GM13977 (cell line): ENCODE measurements around the gene GPR152.
"Not testable (repeated sequence)": the region's sequence is repeated elsewhere in the genome, so short reads cannot be mapped to it uniquely, and the experiment has no call there.

ENCODE experiments used
- DNase-seq: peaks from one replicate; pipeline ENCODE4 v3.0.0; 2012; ENCODE audit warnings: low spot score
- in situ Hi-C: fragments of 300-500 bp; cut with MboI; formaldehyde crosslinking; loops from one replicate; pipeline ENCODE4 v1.12.0; 2022; ENCODE audit warnings: low sequenced_read_pairs, low pct_unique_long_range_greater_than_20kb, mixed read lengths, inconsistent platforms; ENCODE audit not compliant: unreplicated experiment
- TF ChIP-seq, protein P1 (sequence below): IDR thresholded peaks from 2 replicates; pipeline ENCODE4 v1.5.1; 2012; ENCODE audit warnings: mild to moderate bottlenecking, control low read depth; ENCODE audit not compliant: insufficient read depth; ENCODE audit errors: extremely low read depth, missing control alignments

The GPR152 gene

DNA sequence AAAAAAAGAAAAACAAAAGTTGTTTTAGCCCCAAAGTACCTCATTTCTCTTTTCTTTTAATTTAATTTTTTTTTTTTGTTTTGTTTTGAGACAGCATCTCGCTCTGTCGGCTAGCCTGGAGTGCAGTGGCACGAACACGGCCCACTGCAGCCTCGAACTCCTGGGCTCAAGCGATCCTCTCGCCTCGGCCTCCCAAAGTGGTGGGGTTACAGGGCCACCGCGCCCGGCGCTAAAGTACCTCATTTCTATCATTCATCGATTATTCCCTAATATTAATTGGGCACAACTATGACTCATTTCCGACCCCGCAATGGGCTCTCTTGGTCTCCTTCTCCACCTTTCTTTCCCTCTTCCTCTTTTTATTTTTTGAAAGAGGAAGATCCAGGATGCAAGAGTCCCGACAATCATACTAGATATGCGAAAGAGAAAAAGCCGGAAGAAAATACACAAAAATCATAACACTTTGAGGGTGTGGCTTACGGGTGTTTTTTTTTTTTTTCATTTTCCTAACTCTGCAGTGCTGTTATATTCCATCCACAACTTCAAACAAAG is 29.8 kb upstream of the GPR152 start:
- TF ChIP-seq, protein P1, sequence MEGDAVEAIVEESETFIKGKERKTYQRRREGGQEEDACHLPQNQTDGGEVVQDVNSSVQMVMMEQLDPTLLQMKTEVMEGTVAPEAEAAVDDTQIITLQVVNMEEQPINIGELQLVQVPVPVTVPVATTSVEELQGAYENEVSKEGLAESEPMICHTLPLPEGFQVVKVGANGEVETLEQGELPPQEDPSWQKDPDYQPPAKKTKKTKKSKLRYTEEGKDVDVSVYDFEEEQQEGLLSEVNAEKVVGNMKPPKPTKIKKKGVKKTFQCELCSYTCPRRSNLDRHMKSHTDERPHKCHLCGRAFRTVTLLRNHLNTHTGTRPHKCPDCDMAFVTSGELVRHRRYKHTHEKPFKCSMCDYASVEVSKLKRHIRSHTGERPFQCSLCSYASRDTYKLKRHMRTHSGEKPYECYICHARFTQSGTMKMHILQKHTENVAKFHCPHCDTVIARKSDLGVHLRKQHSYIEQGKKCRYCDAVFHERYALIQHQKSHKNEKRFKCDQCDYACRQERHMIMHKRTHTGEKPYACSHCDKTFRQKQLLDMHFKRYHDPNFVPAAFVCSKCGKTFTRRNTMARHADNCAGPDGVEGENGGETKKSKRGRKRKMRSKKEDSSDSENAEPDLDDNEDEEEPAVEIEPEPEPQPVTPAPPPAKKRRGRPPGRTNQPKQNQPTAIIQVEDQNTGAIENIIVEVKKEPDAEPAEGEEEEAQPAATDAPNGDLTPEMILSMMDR: no peak
- no peak for DNase-seq
- in situ Hi-C loops: no loop called here

DNA sequence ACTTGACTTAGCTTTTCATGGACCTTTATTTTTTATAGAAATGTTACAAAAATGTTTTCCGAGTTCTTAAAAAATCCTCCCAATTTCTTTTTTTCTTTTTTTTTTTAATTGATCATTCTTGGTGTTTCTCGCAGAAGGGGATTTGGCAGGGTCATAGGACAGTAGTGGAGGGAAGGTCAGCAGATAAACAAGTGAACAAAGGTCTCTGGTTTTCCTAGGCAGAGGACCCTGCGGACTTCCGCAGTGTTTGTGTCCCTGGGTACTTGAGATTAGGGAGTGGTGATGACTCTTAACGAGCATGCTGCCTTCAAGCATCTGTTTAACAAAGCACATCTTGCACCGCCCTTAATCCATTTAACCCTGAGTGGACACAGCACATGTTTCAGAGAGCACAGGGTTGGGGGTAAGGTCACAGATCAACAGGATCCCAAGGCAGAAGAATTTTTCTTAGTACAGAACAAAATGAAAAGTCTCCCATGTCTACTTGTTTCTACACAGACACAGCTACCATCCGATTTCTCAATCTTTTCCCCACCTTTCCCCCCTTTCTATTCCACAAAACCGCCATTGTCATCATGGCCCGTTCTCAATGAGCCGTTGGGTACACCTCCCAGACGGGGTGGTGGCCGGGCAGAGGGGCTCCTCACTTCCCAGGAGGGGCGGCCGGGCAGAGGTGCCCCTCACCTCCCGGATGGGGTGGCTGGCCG is 25.0 kb upstream of the GPR152 start:
- DNase-seq, in situ Hi-C loops: not testable (repeated sequence)

DNA sequence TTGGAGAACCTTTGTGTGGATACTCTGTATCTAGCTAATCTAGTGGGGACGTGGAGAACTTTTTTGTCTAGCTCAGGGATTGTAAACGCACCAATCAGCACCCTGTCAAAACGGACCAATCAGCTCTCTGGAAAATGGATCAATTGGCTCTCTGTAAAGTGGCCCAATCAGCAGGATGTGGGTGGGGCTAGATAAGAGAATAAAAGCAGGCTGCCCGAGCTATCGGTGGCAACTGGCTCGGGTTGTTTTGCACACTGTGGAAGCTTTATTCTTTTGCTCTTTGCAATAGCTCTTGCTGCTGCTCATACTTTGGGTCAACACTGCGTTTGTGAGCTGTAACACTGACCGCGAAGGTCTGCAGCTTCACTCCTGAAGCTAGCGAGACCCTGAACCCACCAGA is 24.2 kb upstream of the GPR152 start:
- DNase-seq, in situ Hi-C loops: not testable (repeated sequence)

DNA sequence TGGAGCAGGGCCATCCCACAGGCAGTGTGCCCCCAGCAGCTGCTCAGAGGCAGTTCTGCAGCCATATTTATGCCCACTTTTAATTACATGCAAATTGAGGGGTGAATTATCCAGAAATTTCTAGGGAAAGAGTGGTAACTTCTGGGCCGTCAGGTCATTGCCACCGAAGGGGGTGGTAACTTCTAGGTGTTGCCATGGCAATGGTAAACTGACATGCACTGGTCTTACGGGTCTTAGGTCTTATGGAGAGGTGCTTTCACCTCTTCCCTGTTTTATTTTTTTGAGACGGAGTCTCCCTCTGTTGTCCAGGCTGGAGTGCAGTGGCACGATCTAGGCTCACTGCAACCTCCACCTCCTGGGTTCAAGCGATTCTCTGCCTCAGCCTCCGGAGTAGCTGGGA is 20.4 kb upstream of the GPR152 start:
- TF ChIP-seq, protein P1: no peak
- no peak for DNase-seq
- in situ Hi-C loops: no loop called here

DNA sequence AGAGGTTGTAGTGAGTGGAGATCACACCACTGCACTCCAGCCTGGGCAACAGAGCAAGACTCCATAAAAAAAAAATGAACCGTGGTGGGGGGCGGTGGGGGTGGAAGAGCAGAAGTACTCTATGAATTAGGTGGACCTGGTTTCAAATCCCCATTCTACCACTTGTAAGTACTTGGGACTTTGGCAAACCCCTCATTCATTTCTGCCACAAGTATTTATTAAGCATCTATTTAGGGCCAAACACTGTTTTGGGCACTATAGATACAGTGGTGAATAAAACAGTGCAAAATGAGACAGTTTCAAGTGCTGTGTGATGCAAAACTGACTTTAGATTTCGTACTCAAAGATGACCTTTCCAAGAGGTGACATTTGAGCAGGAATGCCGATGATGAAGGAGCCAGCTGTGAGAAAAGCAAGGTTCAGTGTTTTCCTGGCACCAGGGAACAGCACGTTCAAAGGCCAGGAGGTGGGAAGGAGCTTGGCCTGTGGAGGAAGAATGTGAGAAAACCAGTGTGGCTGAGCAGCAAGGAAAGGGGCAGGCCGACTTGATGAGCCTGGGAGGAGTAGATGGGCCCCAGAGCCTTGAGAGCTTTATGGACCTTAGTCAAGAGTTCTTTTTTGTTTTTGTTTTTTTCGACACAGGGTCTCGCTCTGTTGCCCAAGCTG is 17.9 kb upstream of the GPR152 start:
- TF ChIP-seq, protein P1: no peak
- DNase-seq: no peak
- in situ Hi-C loops: no loop called here

DNA sequence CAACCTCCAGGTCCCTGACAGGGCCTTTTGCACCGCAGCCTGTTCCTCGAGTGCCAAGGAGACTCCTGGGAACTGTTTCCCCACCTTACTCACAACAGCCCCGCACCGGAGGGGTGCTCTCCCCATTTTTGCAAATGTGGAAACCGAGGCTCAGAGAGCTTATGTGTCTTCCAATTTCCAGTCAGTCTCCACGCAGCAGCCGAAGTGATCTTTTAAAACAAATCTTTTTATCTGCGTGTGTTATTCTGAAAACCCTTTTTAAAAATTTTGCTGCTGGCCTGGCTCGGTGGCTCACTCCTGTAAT is 16.9 kb upstream of the GPR152 start:
- DNase-seq: no peak
- TF ChIP-seq, protein P1: no peak

DNA sequence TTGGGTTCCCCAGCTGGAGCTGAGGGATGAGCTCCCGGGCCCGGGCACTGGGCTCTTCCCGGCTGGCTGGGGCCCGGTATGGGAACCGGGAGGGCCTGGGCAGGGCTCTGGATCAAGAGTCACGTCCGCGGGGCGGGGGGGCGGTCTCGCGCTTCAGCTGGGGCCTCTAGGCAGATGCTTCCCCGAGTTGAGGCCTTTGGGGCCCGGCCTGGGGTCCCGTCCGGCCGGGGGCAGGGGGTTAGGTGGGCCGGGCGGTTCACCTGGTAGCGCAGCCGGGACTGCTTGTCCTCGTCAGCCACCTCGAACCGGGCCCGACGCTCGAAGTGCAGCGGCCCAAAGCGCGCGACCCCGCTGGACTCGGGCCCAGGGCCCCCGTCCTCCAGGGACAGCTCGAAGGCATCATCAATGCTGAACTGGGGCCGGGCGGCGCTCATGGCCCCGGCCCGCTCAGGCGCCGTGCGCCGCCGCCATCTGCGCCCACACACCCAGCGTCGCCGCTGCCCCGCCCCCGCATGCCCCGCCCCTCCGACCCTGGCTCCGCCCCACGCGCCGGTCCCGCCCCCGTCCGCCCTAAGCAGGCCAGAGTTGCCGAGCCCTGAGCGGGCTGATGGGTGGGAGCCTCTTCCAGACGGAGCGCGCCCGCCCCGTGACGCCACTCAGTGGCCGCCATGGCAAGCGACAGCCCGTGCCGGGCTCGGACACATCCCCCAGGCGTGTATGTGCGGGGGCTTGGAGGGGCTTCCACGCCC is 16.4 kb upstream of the GPR152 start, which contains the start of gene TMEM134:
Gene TMEM134 (minus strand): TSS at position 493 of the 749 bp plus-strand sequence. CDS start 59 bp downstream, at position 434.
- DNase-seq: peak; percentile 97
- TF ChIP-seq, protein P1: peak; percentile 80
- in situ Hi-C loops: loop anchor here (10.0 kb wide), 1 partner anchor 64 kb away; the partner anchor contains the start of genes PPP1CA and TBC1D10C

More for the DNA sequence above, 16.9 kb upstream of the GPR152 start:
- in situ Hi-C loops: loop anchor here (10.0 kb wide), 1 partner anchor 65 kb away; the partner anchor contains the start of genes PPP1CA and TBC1D10C
